Stimulated activated CD4-positive, alpha-beta T cell treated with anti-CD3 and anti-CD28 coated beads, Interleukin-1b, Interleukin-23, amount 100 ng/mL, for 24 hours (primary cell): ENCODE measurements around the gene FOXL1.

ENCODE experiments used
- DNase-seq, 4 experiments: peaks; one replicate each; pipeline ENCODE4 v3.0.0-alpha.2; 2020; ENCODE audit warnings: low read depth in 4 of 4, low spot score in 1 of 4

The FOXL1 gene

DNA sequence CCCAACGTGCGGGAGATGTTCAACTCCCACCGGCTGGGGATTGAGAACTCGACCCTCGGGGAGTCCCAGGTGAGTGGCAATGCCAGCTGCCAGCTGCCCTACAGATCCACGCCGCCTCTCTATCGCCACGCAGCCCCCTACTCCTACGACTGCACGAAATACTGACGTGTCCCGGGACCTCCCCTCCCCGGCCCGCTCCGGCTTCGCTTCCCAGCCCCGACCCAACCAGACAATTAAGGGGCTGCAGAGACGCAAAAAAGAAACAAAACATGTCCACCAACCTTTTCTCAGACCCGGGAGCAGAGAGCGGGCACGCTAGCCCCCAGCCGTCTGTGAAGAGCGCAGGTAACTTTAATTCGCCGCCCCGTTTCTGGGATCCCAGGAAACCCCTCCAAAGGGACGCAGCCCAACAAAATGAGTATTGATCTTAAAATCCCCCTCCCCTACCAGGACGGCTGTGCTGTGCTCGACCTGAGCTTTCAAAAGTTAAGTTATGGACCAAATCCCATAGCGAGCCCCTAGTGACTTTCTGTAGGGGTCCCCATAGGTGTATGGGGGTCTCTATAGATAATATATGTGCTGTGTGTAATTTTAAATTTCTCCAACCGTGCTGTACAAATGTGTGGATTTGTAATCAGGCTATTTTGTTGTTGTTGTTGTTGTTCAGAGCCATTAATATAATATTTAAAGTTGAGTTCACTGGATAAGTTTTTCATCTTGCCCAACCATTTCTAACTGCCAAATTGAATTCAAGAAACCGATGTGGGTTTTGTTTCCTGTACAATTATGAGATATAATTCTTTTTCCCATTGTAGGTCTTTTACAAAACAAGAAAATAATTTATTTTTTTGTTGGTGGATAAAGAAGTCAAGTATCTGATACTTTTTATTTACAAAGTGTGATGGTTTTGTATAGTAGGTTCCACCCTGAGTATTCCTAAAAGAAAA is 9.4 kb upstream of the FOXL1 start:
- DNase-seq = no peak

DNA sequence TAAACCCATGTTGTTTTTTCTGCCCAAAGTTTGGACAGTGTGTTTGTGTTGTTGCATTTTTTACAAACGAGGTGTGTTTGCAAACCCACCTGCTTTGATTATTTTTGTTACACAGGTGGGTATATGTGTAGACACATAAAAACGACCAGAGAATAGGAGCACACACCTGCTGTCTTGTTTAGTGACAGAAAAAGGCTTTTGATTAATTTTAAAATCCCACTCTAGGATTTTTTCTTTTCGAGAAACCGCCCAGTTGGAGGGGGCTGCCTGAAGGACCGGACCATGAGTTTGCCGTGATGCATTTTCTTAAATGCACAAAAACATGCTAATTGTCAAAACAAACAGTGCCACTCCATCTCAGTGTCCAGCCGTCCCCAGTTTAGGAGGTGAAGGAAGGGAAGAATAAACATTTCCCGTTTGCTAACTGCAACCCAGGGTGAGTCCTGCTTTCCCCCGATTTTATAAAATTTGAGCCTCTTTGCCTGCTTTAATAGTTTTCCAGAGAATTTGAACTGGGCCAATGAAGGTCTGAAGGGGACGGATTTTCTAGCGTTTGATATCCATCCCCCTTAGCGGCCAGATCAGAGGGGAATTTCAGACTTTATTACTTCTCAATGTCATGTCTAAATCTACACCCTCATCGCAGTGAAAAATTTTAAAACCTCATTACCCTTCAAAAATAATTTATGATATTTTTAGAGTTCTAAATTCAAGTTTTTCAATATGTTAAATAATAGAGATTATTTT is 8.5 kb upstream of the FOXL1 start:
- no peak for DNase-seq

DNA sequence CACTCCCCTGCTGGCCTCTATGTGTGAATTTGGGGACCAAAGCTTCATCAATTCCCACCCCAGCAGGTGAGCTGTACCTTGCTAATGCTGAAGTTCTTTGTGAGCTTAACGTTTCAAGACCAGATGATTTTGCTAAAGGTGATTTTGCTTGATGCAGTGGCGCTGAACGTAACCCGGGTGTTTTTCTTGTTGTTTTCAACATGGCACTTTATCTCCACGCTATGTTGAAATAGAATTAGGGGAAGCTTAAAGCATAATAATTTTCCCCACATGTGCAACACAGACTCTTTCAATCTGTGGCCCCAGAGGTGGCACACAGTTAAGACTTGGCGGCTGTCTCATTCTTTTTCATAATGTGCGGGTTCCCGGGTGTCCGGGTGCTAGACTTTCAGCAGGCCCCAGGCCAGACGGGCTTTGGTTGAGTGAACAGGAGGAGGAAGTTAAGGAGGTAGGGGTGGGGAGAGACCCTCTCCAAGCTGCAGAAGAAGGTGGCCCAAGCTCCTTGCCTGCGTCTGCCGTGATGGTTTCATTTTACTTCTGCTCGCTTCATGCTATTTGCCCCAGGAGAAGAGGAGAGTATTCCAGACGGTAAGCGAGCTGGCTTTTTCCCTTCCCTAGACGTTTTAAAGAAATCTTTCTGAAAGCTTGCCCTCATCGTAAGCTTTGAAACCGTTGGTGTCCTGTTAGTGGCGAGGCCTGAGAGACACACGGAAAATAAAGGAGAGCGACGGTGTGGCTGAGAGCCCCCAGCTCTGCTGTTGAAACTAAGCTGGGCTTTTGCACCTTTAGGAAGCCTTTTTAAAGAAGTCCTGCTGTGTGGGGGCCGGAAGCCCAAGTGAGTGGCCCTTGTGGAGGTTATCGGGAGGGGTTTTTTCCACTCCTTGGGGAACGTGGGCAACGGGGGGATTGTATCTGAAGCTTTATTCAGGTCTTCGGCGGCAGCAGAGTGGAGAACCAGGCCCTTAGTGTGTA is 7.5 kb upstream of the FOXL1 start:
- no peak for DNase-seq

DNA sequence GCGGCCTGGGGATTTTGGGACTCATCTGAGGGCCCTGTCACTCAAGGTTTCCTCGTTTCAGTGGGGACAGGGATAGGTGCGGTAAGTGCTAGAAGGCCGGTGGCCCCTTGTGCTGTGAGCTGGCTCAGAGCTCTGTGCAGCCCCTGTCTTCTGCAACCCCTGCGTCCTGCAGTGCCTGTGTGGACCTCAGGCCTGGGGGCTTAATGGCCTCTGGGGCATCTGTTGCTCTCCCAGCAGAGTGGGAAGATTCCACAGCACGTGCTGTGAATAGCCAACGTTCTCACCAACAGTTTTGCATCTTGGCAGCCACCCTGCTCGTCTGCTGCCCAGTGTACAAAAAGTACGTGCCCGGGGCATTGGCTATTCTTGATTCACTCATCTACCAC is 6.8 kb upstream of the FOXL1 start:
- no peak for DNase-seq

DNA sequence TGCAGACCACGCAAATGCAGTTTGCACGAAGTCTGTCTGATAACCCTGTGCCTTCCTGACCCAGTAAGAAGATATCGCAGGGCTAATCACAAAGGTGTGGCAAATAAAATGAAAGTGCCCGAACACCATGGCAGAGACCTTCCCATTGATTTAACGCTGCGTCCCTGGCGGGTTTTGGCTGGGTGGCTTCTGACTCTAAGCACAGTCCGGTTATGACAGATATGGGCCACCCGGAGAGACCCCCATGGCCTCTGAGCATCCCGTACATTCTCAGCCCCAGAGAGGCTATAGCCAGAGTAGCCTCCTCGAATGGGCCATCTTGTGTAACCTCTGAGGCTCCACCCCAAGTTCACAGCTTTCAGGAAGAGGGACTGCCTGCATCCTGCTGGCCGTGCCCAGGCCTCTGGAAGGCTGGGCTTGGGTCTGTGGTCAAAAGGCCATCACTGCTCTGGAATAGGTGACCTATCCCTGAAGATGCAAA is 6.3 kb upstream of the FOXL1 start:
- DNase-seq = no peak

DNA sequence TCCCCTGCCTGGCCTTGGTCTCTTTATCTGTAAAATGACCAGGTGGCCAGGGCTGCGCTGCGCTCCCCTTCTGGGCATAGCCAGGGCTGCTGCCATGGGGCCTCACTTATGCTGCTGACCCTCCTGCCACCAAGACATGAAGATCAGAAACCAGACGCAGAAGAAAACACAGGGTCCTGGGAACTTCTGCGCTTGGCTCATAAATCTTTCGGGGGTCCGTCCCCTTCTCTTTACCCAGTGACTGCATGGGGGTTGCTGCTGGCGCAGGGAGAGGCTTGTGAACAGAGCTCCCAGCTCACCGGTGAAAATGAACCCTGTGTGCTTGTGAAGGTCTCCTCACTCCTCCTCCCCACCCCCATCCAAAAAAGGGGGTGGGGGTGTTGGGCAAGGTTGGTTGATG is 5.7 kb upstream of the FOXL1 start:
- DNase-seq = no peak

DNA sequence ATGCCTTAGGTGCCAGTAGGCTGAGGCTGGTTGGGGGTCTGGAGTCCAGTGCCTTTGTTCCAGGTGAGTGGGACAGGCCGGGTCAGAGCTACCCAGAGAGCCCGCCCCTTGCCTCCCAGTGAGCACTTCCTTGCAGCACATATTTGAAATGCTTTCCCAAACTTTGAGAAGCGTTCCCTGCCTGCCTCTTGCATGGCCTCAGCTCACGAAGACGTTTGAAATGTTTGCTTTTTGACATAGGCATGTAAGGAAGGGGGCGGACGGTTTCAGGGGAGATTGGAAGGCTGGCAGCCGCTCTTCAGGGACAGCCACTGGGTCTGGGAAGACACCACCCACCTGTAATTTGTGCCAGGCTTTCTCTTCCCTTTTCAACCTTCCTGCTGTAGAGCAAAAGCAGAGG is 5.1 kb upstream of the FOXL1 start:
- no peak for DNase-seq

DNA sequence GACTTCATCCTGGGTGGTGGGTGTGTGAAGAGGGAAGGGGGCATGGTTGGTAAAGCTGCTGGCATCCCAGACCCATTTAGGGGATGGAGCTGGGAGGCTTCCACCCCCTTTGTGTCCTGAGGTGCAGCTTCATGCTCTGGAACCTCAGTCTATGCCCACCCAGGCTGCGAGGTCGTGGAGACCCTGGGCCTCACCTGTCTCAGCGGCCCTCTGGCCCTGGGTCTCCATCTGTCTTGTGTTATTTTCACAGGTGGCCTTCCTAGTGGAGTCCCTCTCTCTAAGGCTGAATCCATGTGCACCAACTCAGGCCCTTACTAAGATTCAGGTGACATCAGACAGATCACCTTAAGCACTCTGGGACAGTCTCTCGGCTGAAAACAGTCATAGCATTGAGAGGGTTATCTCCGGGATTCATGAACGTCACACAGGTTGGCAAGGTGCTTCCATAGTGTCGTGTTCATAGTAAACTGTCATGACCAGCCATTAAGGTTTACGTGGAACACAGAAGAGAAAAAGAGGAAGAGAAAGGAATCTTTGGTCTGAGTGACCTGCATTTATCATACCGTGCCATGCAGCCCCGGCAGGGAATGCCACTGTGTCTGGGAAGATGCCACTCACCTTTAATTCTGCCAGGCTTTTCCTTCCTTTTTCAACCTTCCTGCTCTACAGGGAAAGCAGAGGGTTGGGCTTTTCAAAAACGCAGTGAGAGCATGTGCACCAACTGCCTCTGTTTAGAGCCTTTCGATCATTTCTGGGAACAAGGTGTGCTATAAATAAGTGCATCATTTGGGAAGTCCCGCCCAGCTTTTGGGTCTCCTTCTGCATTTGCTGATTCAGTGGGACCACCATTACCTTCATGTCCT is 4.5 kb upstream of the FOXL1 start:
- DNase-seq = no peak

DNA sequence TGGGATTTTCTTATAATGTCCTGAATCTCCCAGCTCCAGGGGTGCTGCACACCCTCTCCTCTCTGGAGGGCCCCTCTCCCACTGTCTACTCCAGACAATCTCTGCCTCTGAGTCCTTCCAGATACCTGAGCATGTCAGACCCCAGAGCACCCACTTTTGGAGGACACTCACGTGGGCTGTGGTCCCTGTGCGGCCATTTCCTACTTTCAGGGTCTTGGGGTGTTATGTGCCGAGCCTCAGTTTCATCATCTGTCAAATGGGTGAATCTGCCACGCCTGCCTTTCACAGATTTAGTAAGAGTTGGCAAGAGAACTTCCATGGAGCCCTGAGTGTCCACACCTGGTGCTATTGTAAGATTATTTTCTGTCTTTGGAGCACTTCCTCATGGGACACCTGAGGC is 3.7 kb upstream of the FOXL1 start:
- no peak for DNase-seq

DNA sequence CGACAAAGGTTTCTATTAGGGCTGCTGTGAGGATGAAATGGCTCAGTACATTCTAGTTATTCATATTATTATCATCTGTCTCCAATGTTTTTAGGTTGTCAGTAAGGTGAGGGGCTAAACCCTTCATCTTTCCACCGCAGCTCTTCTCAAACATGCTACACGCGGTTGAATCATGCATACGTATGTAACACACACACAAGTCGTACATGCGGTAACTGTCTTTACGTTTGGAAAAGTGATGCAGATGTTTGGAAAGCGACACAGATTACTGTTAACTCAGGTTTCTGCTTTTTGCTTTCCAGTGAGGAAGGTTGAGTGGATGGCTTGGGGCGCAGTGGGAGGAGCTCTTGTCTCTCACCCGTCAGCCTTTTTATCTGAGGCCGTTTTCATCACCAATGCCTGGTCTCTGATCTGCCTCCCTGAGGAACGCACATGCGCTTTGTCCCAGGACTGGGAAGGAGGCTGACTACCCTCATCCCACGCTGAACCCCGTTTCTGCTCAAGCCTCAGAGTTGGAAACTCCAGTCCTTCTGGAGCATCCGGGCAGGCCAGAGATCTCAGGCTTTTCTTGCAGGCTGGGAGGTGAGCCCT is 3.2 kb upstream of the FOXL1 start:
- no peak for DNase-seq

DNA sequence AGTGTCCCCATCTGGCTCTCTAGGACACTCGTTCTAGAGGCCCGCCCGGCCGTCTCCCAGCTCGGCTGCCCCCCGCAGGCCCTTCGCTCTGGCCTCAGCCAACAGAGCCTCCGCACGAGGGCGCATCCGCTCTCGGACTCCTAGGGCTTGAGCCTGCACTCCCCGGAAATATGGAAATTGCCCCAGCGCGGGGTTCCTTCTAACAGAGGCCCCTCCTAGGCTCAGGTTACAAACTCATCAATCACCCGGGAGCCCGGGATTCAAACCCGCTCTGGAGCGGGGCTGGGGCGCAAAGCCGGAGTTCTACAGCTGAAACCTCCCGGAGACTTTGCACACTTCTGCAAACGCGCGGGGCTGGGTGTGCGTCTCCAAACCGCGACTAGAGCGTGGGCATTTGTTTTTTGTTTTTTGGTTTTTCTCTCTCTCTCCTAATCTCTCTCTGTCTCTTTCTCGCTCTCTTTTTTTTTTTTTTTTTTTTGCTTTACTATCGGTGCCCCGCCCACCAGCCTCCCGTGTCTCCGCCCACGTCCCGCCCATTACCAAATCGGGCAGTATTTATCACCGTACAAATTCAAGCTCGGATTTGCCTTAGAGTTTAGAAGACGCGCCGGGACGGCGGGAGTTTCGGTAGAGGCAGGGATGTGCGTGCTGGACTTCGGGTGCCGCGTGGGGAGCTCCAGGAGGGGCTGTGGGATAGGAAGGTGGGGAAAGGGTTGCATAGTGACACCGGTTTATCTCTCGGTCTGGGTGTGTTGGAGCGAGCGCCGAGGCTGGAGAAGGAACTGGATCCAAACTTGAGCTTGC is 2.4 kb upstream of the FOXL1 start:
- peak in 1 of 4 experiments; percentile 43 for DNase-seq

DNA sequence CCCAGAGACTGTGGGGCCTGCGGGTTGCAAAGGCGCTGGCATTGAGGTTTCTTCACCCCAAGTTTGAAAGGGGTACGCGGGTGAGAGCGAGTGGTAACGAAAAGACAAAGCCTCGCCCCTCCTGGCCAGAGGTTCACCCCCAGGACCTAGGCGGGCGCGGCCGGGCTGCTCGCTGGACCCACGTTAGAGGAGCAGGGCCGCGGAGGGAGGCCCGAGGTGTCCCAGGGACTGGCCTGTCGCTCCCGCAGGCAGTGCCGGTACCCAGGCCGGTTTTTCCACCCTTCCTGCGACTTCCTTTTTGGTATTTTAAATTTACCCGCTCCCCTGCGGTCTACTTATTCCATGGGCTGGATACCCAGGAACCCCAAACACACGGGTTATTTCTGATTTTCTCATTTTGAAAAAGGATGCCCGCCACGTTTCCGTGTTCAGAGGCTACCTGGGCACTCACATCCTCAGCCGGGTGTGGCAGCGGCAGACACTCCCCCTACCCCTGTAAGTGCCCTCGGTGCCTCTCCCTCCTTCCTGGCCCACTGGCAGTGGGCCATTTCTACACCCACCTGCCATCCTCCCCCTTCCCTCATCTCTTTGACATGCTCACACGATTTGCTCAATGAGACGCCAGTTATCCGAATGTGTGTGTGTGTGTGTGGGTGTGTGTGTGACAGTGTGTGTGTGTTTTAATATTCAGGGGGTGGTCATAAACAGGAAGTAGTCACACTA is 1.6 kb upstream of the FOXL1 start:
- DNase-seq = no peak

DNA sequence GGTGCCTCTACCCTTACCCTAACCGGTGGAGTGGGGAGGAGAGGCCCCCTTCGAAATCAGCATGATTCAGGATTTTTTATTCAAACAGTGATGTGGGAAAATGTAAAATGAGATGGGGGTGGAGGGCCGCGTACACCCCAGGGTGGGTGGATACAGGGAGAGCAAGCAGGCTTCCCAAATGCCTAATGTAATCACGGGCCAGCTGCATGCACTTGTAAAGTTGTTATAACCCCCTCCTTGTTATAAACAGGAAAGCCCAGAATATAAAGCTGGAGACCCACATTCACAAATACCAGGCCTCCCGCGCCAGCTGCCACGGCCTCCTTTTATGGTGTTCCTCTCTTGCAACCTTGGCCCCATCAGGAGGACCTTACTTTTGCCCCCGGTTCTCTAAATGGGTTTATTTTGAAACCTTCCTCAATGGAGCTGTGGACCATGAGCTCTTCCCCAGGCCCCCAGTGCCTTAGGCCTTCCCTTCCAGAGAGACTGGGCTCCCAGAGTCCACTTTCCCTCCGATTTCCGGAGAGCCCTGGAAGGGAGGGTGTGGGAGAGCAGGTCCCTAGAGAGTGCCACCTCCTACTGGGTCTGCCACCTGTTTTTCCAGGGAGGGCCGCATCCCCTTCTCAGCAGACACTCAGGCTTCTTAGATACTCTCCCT is 906 bp upstream of the FOXL1 start:
- DNase-seq = no peak

DNA sequence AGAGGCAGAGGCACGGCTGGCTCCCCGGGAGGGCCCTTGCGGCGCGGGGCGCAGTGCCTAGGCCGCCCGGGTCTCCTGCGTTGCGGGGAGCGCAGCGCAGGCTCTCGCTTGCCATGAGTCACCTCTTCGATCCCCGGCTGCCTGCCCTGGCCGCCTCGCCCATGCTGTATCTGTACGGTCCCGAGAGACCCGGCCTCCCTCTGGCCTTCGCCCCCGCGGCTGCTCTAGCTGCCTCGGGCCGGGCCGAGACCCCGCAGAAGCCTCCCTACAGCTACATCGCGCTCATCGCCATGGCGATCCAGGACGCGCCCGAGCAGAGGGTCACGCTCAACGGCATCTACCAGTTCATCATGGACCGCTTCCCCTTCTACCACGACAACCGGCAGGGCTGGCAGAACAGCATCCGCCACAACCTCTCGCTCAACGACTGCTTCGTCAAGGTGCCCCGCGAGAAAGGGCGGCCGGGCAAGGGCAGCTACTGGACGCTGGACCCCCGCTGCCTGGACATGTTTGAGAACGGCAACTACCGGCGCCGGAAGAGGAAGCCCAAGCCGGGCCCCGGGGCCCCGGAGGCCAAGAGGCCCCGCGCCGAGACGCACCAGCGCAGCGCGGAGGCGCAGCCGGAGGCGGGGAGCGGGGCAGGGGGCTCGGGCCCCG is 390 bp downstream of the FOXL1 start:
- DNase-seq = no peak

DNA sequence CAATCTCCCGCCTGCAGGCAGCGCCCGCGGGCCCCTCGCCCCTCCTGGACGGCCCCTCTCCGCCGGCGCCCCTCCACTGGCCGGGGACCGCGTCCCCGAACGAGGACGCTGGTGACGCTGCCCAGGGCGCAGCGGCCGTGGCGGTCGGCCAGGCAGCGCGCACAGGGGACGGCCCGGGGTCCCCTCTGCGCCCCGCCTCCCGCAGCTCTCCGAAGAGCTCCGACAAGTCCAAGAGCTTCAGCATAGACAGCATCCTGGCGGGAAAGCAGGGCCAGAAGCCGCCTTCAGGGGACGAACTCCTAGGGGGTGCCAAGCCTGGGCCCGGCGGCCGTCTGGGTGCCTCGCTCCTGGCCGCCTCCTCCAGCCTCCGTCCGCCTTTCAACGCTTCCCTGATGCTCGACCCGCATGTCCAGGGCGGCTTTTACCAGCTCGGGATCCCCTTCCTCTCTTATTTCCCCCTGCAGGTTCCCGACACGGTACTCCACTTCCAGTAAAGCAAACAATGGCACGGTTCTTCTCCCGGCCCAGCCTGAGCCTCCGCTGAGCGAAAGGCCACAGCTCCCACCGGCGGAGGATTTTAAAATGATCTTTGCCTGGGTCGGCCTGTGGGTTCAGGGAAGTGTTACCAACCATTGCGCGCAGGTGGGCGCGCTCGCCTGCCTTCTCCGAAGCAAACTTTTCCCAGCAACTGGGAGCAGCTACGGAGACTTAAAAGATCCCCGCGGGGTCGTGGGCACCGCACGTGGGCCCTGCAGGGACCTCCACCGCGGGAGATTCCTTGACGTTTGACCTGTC is 1.1 kb downstream of the FOXL1 start:
- DNase-seq = no peak

DNA sequence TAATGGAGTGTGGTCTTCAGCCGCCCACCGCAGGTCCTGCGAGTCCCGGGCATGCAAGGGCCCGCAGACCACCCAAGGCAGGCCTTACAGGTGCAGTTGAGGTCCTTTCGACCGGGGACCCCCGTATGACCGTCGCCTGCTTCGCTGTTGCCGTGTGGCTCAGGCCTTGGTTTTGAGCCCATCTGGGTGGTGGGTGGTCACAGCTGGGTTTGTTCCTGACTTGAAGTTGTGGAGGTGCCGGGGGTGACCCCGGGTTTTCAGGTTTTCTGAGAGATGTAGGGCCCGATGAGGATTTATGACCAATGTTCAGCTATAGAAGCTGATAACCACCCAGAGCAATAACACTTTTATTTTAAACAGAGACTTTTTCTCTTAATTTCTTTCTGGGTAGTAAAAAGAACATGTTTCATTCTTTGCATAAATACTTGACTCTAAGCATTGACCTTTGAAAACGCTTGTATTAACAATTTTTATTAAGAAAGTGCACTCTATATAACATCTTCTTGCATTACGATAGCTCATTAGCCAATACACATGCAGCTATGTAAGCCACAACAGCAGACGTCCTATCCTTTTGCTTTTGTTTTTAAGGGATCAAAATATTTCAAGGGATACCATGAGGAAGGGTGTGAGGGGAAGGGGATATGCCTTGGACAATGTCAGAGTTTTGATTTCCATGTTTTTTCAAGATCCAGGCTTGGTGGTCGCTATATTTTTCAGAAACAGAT is 1.9 kb downstream of the FOXL1 start:
- DNase-seq = no peak
